ENCODE data around the gene CENPL. TPM values are rescaled to one million over a fixed set of nuclear protein-coding genes. Genes with fewer than 3 reads are reported as not detected.

The CENPL gene
- total RNA-seq = 10 to 100 TPM; 36.2 to 38.3 TPM

- ATAC-seq (replicated peaks in 1 of 2) (peak; percentile 87), DNase-seq (peak; percentile 87 to 91)
- Mint-ChIP-seq H3K4me3 (peak within 1 kb of the TSS; percentile 89 to 95), H3K4me1 (ENCODE audit: low read depth) (peaks cover 68% of the 10 kb centered on the region), H3K27me3 (ENCODE audit: low read depth) (no peaks in the 10 kb centered on the region), H3K36me3 (ENCODE audit: insufficient read depth in 2 of 2) (peaks cover 20 to 24% of the 10 kb centered on the region in 2 donors), H3K27ac (peak within 1 kb of the TSS; percentile 98), H3K9me3 (no peaks in the 10 kb centered on the region)
Observed at GRCh38 chr1:173824315-173825081, at the start of gene CENPL, which contains the start of gene DARS2. Gene CENPL (minus strand): TSS chr1:173824883. CDS start chr1:173811299, 13,584 bp downstream. Gene DARS2 (plus strand): TSS chr1:173824673. CDS start chr1:173825230, 557 bp downstream.

- Mint-ChIP-seq H3K27me3 (ENCODE audit: low read depth) (no peaks in the 10 kb centered on the region), H3K36me3 (ENCODE audit: insufficient read depth in 2 of 2) (peaks cover 8 to 17% of the 10 kb centered on the region in 2 donors), H3K4me1 (ENCODE audit: low read depth) (peaks cover 53% of the 10 kb centered on the region), H3K27ac (peak overlapping the region; percentile 96), H3K9me3 (no peaks in the 10 kb centered on the region), H3K4me3 (peak overlapping the region; percentile 5 to 95)
- no peak for ATAC-seq (replicated peaks in 1 of 2)
- no peak for DNase-seq
Observed at GRCh38 chr1:173871500-173871899, 46.8 kb upstream of the CENPL start.

GRCh38 chr1:173871091-173871490 is 46.4 kb upstream of the CENPL start:
- H3K9me3 Mint-ChIP-seq = no peaks in the 10 kb centered on the region
- peak overlapping the region; percentile 96 for H3K27ac Mint-ChIP-seq
- H3K27me3 Mint-ChIP-seq (ENCODE audit: low read depth) = no peaks in the 10 kb centered on the region
- no peak for DNase-seq
- peak overlapping the region; percentile 95 to 99 for H3K4me3 Mint-ChIP-seq
- peaks cover 57% of the 10 kb centered on the region for H3K4me1 Mint-ChIP-seq (ENCODE audit: low read depth)
- ATAC-seq (replicated peaks in 1 of 2) = no peak
- H3K36me3 Mint-ChIP-seq (ENCODE audit: insufficient read depth in 2 of 2) = peaks cover 11 to 21% of the 10 kb centered on the region in 2 donors

GRCh38 chr1:173870252-173871075 is 45.8 kb upstream of the CENPL start:
- Mint-ChIP-seq H3K4me1 (ENCODE audit: low read depth) (peaks cover 64% of the 10 kb centered on the region), H3K27me3 (ENCODE audit: low read depth) (no peaks in the 10 kb centered on the region), H3K9me3 (no peaks in the 10 kb centered on the region), H3K4me3 (peak overlapping the region; percentile 95 to 99), H3K36me3 (ENCODE audit: insufficient read depth in 2 of 2) (peaks cover 16 to 25% of the 10 kb centered on the region in 2 donors), H3K27ac (peak overlapping the region; percentile 96)
- ATAC-seq (replicated peaks in 1 of 2) (peak in 1 of 2 donors; percentile 28), DNase-seq (peak; percentile 48 to 56)

- ATAC-seq (replicated peaks in 1 of 2) (no peak), DNase-seq (no peak)
- H3K9me3 Mint-ChIP-seq = no peaks in the 10 kb centered on the region
- peak overlapping the region; percentile 92 for H3K27ac Mint-ChIP-seq
- peaks cover 27 to 34% of the 10 kb centered on the region in 2 donors for H3K36me3 Mint-ChIP-seq (ENCODE audit: insufficient read depth in 2 of 2)
- H3K27me3 Mint-ChIP-seq (ENCODE audit: low read depth) = no peaks in the 10 kb centered on the region
- H3K4me3 Mint-ChIP-seq = peak overlapping the region; percentile 95 to 99
- H3K4me1 Mint-ChIP-seq (ENCODE audit: low read depth) = peaks cover 78% of the 10 kb centered on the region
Observed at GRCh38 chr1:173869021-173869359, 44.3 kb upstream of the CENPL start.

- H3K9me3 Mint-ChIP-seq = no peaks in the 10 kb centered on the region
- peaks cover 81% of the 10 kb centered on the region for H3K4me1 Mint-ChIP-seq (ENCODE audit: low read depth)
- peak within 1 kb of the TSS; percentile 95 for H3K27ac Mint-ChIP-seq
- peaks cover 29 to 39% of the 10 kb centered on the region in 2 donors for H3K36me3 Mint-ChIP-seq (ENCODE audit: insufficient read depth in 2 of 2)
- no peaks in the 10 kb centered on the region for H3K27me3 Mint-ChIP-seq (ENCODE audit: low read depth)
- DNase-seq (peak; percentile 94 to 95), ATAC-seq (replicated peaks in 1 of 2) (peak; percentile 66 to 72)
- H3K4me3 Mint-ChIP-seq = peak within 1 kb of the TSS; percentile 95 to 99
Observed at GRCh38 chr1:173868266-173869020, 43.8 kb upstream of the CENPL start, which contains the start of gene ZBTB37. Gene ZBTB37 (plus strand): TSS chr1:173868380. CDS start chr1:173870226, 1,846 bp downstream.

GRCh38 chr1:173867753-173868265 is 43.1 kb upstream of the CENPL start, which contains the start of gene GAS5:
Gene GAS5 (minus strand): TSS chr1:173867989.
- H3K36me3 Mint-ChIP-seq (ENCODE audit: insufficient read depth in 2 of 2) = peaks cover 29 to 42% of the 10 kb centered on the region in 2 donors
- H3K4me1 Mint-ChIP-seq (ENCODE audit: low read depth) = peaks cover 75% of the 10 kb centered on the region
- ATAC-seq (replicated peaks in 1 of 2) = peak; percentile 77 to 81
- H3K9me3 Mint-ChIP-seq = no peaks in the 10 kb centered on the region
- peak; percentile 98 to 100 for DNase-seq
- no peaks in the 10 kb centered on the region for H3K27me3 Mint-ChIP-seq (ENCODE audit: low read depth)
- H3K27ac Mint-ChIP-seq = peak within 1 kb of the TSS; percentile 95
- H3K4me3 Mint-ChIP-seq = peak within 1 kb of the TSS; percentile 95 to 99

- Mint-ChIP-seq H3K9me3 (no peaks in the 10 kb centered on the region), H3K36me3 (ENCODE audit: insufficient read depth in 2 of 2) (peaks cover 29 to 44% of the 10 kb centered on the region in 2 donors), H3K27ac (peak overlapping the region; percentile 95), H3K4me1 (ENCODE audit: low read depth) (peaks cover 69% of the 10 kb centered on the region), H3K4me3 (peak overlapping the region; percentile 95 to 99), H3K27me3 (ENCODE audit: low read depth) (no peaks in the 10 kb centered on the region)
- ATAC-seq (replicated peaks in 1 of 2) = no peak
- DNase-seq = peak; percentile 20 to 28
Observed at GRCh38 chr1:173867141-173867752, 42.6 kb upstream of the CENPL start.

GRCh38 chr1:173866413-173867115 is 41.9 kb upstream of the CENPL start:
- no peak for ATAC-seq (replicated peaks in 1 of 2)
- peak overlapping the region; percentile 95 for H3K27ac Mint-ChIP-seq
- peaks cover 64% of the 10 kb centered on the region for H3K4me1 Mint-ChIP-seq (ENCODE audit: low read depth)
- H3K36me3 Mint-ChIP-seq (ENCODE audit: insufficient read depth in 2 of 2) = peaks cover 31 to 44% of the 10 kb centered on the region in 2 donors
- no peak for DNase-seq
- no peaks in the 10 kb centered on the region for H3K27me3 Mint-ChIP-seq (ENCODE audit: low read depth)
- H3K9me3 Mint-ChIP-seq = no peaks in the 10 kb centered on the region
- peak overlapping the region; percentile 95 to 99 for H3K4me3 Mint-ChIP-seq

- Mint-ChIP-seq H3K9me3 (no peaks in the 10 kb centered on the region), H3K27ac (peak overlapping the region; percentile 95), H3K4me3 (peak overlapping the region; percentile 95 to 99), H3K4me1 (ENCODE audit: low read depth) (peaks cover 55% of the 10 kb centered on the region), H3K36me3 (ENCODE audit: insufficient read depth in 2 of 2) (peaks cover 31 to 42% of the 10 kb centered on the region in 2 donors), H3K27me3 (ENCODE audit: low read depth) (no peaks in the 10 kb centered on the region)
- DNase-seq (no peak), ATAC-seq (replicated peaks in 1 of 2) (no peak)
Observed at GRCh38 chr1:173865468-173866164, 40.9 kb upstream of the CENPL start.

GRCh38 chr1:173864179-173864867 is 39.6 kb upstream of the CENPL start:
- Mint-ChIP-seq H3K9me3 (no peaks in the 10 kb centered on the region), H3K4me1 (ENCODE audit: low read depth) (peaks cover 42% of the 10 kb centered on the region), H3K36me3 (ENCODE audit: insufficient read depth in 2 of 2) (peaks cover 31 to 46% of the 10 kb centered on the region in 2 donors), H3K4me3 (peak overlapping the region; percentile 95 to 99), H3K27ac (peak overlapping the region; percentile 95), H3K27me3 (ENCODE audit: low read depth) (no peaks in the 10 kb centered on the region)
- no peak for ATAC-seq (replicated peaks in 1 of 2)
- DNase-seq = no peak
